GM21723 (cell line): ENCODE data around the gene THRA.

Experiments used
- ATAC-seq: cut with Tn5 transposase; IDR thresholded peaks from one replicate; pipeline ENCODE4 v1.9.1; 2021; ENCODE audit warnings: mild to moderate bottlenecking, moderate library complexity; ENCODE audit not compliant: unreplicated experiment

THRA gene

DNA sequence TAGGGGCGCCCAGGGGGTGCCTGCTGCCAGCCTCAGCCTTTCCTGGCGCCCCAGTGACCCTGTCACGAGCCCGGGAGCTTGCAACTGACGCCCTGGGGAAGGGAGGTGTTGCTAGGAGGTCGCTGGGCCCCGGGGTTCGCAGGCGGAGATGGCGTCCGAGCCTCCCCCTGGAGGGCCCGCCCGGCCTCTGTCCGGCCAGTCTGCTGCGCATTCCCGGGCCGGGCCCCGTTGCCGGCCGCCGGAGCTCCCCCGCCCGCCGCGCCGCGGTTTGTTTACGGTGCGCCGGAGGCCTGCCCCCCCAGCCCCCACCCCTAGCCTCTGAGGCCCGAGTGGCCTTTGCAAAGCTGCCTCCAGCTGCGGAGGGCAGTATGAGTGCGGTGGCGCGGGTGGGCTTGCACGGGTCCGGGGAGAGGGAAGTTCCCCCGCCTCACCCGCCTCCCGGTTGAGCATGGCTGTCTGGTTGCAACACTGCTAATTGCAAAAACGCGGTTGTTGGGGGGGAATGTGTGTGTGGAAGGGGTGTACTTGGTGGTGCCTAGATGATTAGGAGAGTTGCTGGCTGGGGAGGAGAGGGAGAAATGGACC is 514 bp downstream of the THRA start:
- ATAC-seq = no peak

DNA sequence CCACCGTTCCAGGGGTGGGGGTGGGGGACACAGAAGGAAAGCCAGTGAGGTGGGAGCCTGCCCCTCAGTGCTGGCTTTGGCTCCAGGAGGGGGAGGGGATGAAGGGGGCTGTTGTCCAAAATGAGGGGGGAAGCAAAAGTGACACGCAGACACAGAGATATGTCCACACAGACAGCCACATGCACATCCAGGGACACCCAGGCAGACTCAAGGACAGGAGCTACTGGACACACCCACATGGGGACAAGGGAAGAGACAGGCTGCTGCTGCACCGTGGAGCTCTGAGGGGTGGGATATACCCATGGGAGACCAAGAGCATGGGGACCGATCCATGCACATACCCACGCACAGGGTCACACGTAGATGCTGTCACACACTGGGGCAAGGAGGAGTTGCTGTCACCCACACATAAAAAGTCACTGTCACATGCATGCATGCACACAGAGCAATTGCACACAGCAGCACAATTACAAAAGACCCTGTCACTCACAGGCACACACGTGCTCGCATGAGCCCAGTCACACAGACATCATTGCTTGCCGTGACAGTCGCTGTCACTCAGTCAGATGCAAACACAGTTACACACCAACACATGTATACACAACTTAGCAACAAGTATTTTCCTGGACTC is 1.3 kb downstream of the THRA start:
- no peak for ATAC-seq

DNA sequence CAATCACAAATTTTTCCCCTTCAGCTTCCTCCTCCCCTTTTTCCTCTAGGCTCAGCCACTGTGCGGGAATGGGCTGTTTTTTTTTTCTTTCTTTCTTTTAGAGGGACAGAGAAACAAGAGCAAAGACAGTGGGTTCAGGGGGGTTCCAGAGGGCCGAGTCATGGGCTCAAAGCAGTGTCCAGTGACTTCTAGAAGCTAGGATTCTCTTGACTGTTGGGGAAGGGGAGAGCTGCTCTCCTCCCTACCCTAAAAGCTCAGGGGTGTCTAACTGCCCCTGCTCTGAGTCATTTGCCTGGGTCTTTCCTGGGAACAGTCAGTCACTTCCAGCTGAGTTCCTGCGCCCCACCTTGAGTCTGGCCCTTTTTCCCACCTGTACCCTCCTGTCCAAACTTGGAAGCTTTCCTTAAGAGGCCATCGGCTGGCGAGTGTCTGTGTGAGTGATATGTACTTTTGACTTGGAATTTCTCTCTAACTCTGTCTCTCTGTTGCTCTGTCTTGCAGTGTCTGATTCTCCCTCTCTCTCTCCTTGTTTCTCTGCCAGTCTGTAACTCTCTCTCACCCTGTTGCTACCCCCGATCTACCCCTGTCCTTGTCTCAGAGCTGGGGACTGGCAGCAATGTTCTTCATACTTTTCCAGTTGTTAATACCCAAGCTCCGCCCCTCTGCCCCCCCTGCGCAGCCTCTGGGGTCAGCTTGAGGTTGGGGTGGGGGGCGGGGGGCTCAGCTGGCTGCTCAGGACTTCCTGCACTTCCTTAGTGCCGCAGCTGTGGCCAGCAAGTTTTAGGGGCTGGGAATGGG is 2.4 kb downstream of the THRA start:
- ATAC-seq = no peak

- ATAC-seq = no peak
Observed at GRCh38 chr17:40065769-40066510, 3.2 kb downstream of the THRA start.

DNA sequence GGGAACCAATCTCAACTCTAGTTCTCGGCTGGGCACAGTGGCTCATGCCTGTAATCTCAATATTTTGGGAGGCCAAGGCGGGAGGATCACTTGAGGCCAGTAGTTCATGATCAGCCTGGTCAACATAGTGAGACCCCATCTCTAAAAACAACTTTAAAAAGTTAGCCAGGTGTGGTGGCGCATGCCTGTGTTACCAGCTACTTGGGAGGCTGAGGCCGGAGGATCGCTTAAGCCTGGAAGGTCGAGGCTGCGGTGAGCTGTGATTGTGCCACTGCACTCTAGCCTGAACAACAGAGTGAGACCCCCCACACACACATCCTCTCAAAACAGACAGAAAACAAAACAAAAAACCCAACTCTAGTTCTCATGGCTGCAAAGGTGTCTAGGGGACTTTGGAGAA is 4.9 kb downstream of the THRA start:
- ATAC-seq = no peak

DNA sequence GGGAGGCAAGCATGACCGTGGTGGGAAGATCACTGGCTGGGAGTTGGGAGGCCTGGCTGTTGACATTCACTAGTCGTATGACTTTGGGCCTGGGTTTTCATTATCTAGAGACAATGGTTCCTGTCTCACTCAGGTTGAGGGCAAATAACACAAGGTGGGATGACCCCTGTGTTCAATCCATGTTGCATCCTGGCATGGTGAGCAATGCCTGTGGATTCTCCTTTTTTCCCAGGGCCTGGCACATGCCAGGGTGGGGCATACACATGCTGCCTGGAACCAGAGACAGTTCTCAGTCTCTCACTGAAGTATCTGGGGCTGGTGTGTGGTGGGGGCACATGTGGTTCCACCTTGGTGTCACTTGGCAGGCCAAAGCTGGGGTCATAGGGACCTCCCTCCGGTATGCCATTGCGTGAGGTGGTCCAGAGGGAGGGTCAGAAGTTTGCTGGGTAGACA is 5.4 kb downstream of the THRA start:
- no peak for ATAC-seq

- ATAC-seq = no peak
Observed at GRCh38 chr17:40068584-40068916, 5.8 kb downstream of the THRA start.

DNA sequence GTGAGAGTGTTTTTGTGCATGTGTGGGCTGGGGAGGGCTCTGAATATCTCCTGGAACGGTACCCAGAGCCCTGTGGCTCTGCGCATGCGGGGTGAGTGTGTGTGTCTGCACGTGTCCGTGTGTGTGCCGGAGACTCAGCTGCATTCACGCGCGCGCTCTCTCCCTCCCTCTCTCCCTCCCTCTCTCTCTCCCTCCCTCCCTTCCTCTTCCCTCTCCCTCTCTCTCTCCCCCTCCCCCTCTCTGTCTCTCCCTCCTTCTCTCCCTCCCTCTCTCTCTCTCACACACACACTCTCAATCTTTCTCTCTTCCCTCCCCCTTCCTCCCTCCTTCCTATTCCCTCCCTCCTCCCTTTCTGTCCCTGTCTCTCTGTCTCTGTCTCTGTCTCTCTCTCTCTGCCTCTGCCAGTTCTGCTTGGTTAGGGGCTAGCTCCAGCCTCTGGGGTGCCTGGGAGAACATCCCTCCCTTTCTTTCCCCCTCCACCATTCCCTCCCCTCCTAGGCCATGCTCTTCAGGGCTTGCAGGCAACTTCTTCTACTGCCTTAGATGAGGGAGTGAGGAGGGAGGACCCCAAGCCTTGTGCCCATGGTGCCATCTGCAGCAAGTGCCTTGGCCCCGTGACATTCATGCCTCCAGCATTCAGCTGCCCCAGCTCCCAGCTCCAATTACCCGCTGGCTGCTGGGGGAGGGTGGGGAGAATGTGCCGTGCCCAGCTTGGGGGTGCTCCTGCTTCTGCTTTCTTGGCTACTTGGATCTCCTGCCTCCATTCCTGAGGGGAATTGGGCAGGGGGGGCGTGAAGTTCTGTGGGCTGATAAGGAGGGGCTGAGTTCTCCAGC is 6.4 kb downstream of the THRA start:
- no peak for ATAC-seq

DNA sequence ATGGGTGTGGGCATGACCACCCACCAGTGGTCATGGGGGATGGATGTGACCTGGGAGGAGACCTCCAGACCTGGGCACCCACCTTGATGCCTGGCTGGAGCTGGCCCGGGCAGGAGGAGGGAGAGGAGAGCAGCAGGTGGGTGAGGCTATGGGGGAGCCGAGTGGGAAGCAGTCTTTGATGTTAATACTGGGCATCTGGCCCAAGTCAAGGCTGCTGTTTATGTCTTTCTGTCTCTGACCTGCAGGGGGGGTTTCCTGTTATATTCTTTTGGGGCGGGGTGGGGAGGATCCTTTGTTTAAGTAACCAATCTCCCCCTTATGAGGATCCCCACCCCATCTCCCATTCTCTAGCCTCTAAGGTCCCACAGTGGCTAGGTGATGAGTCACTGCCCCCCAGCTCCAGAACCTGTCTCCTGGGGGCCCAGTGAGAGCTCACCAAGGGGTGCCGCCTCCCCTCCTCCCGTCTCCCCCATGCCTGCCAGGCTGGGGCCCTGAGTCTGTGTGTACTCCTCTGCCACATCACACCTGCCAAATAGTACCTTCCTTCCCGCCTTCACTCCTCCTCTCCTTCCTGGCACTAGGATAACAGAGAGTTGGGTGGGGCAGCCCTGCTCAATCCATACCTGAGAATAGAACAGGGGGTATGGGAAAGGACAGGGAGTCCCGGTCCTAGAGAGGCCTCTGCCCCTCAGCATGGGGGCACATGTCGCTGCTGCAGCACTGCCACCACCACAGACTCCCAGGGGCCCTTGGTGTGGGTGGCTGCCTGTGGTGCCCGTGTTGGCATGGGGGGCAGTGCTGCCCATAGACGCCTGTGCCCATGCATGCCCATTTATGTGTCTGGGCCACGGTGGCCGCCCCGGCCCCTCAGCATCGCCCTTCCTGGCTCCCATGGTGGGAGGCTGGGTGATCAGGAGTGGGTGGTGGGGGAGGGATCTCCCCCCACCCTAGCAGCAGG is 7.3 kb downstream of the THRA start:
- no peak for ATAC-seq

- ATAC-seq = no peak
Observed at GRCh38 chr17:40070709-40071312, 8.0 kb downstream of the THRA start.

- no peak for ATAC-seq
Observed at GRCh38 chr17:40071313-40072039, 8.7 kb downstream of the THRA start.

DNA sequence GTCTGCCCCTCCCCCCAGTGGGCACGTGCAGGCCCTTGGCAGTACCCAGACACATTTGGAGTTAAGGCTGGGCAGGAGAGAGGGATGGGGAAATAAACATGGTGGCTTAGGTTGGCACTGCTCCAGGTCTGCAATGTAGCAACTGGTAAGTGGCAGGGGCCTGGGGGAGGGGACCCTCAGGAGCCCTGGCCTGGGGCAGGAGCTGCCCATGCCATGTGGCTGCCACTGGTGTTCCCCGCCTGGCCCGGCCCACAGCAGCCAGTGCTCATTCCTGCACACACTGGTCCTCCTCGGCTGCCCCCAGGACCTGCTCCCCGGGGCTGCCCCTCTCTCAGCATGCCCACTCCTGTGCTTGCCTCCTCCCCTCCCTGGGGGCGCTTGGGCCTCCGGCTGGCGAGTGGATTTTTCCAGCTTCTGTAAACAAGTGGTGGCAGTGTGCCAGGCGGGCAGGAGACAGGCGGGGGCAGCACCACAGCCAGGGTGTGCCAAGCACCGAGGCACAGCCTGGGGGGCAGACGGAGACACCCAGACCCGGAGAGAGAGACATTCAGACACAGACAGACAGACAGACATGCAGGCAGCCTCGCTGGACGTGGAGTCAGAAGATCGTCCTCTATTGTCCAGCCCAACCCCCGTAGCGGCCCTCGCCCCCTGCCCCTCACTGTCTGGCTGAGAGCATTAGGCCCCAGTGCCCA is 9.4 kb downstream of the THRA start:
- ATAC-seq = no peak

GRCh38 chr17:40072735-40073346 is 10.1 kb downstream of the THRA start:
- no peak for ATAC-seq

GRCh38 chr17:40073454-40074174 is 10.8 kb downstream of the THRA start:
- no peak for ATAC-seq

DNA sequence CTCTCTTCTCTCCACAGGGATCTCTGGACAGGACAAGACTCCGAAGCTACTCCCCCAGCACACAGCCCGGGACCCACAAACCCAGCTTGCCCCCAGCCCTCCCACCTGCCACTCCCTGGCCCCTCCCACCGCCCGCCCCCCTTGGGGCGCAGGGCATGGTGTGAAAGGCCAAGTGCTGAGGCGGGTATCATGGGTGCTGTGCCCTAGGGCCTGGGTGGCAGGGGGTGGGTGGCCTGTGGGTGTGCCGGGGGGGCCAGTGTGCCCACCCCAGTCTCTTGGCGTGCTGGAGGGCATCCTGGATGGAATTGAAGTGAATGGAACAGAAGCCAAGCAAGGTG is 11.4 kb downstream of the THRA start:
- no peak for ATAC-seq

- no peak for ATAC-seq
Observed at GRCh38 chr17:40074871-40075200, 12.1 kb downstream of the THRA start.
